ENCODE data around the gene PRDM16. TPM values are rescaled to one million over a fixed set of nuclear protein-coding genes. Genes with fewer than 3 reads are reported as not detected.
"Not testable (repeated sequence)": the region's sequence is repeated elsewhere in the genome, so short reads cannot be mapped to it uniquely, and the experiment has no call there.

PRDM16 gene
- total RNA-seq, 2 experiments from 2014 or later: not detected

DNA sequence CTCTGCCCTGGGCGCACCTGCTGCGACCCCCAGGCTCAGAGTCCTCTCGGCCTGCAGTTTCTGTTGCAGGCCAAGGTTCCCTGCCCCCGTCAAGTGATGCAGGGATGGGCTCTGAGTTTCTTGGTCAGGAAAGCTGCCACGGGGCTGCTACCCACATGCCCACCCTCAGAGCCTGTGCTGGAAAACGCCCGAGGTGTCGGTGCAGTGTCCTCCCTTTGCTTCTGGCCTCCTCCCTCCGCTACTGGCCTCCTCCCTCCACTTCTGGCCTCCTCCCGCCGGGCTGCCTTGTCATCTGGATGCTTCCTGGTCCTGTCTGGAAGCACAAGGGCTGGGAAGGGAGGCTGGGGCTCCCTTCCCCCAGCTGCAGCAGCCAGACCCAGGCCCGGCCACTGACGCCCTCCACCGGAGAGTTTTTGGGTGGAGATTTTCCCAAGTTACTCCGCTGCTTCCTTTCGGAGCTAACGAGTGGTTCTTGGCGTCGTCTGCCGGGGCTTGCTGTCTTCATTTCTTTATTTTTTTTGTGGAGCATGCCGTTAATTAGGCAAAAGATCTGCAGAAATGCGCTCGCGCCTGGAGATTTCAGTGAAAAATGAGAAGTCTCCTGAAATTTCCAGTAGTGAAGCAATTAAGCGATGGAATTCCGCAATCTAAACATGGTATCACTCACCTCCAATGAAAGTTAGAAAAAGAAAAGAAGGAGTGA lies 17.4 kb downstream of the PRDM16 start:
- no peak overlapping the region for H2AFZ ChIP-seq (ENCODE audit: low read length)
- TF ChIP-seq CTCF (conservative IDR thresholded peaks at IDR 0.05; ENCODE audit: low read length) (no peak), EZH2phosphoT487 (IDR thresholded peaks at IDR 0.05; ENCODE audit: borderline replicate concordance, low read depth, low read length) (no peak)
- H3K4me3 ChIP-seq (ENCODE audit: low read depth, low read length, poor library complexity, severe bottlenecking): no peak overlapping the region
- H3K27ac ChIP-seq (ENCODE audit: low read depth, low read length, poor library complexity, severe bottlenecking): no peak overlapping the region
- no peaks in the 10 kb centered on the region for H4K20me1 ChIP-seq (ENCODE audit: insufficient read depth, low read length)
- no peaks in the 10 kb centered on the region for H3K36me3 ChIP-seq (ENCODE audit: insufficient read depth, low read length)
- intact Hi-C loops (cut with micrococcal nuclease; ENCODE audit: unreplicated experiment): no loop called here
- no peak overlapping the region for H3K4me2 ChIP-seq (ENCODE audit: low read length)
- no peaks in the 10 kb centered on the region for H3K4me1 ChIP-seq (ENCODE audit: insufficient read depth, low read length, poor library complexity, severe bottlenecking)
- no TSS peak for BruUV-seq (replicated peaks)
- no peaks in the 10 kb centered on the region for H3K9me3 ChIP-seq (ENCODE audit: low read length)
- DNase-seq (ENCODE audit: low spot score): no peak
- H3K79me2 ChIP-seq (ENCODE audit: insufficient read depth, low read depth, low read length): no peaks in the 10 kb centered on the region
- no peaks in the 10 kb centered on the region for H3K9me2 ChIP-seq (ENCODE audit: insufficient read depth, low read length)
- ChIA-PET POLR2A (no interaction called here), CTCF (ENCODE audit: unreplicated experiment) (no interaction called here)

DNA sequence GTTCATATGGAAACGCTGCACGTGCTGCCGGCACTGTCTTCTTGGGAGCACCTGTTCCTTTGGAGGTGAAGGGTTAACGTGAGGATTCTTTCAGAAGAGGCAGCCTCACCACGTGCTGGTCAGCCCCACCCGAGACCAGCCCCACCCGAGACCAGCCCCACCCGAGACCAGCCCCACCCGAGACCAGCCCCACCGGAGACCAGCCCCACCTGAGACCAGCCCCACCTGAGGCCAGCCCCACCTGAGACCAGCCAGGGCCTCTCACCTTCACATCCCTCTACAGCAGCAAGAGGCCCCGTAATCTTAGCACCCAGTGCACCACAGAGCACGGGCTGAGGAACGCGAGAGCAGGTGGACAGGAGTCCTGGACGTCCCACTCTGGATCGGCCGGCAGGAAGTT lies 18.0 kb downstream of the PRDM16 start:
- Histone ChIP-seq H3K9me3 (ENCODE audit: low read length) (no peaks in the 10 kb centered on the region), H3K79me2 (ENCODE audit: insufficient read depth, low read depth, low read length) (no peaks in the 10 kb centered on the region), H3K4me1 (ENCODE audit: insufficient read depth, low read length, poor library complexity, severe bottlenecking) (no peaks in the 10 kb centered on the region), H3K27ac (ENCODE audit: low read depth, low read length, poor library complexity, severe bottlenecking) (no peak overlapping the region), H2AFZ (ENCODE audit: low read length) (no peak overlapping the region), H3K4me2 (ENCODE audit: low read length) (no peak overlapping the region), H4K20me1 (ENCODE audit: insufficient read depth, low read length) (no peaks in the 10 kb centered on the region), H3K4me3 (ENCODE audit: low read depth, low read length, poor library complexity, severe bottlenecking) (no peak overlapping the region), H3K9me2 (ENCODE audit: insufficient read depth, low read length) (no peaks in the 10 kb centered on the region), H3K36me3 (ENCODE audit: insufficient read depth, low read length) (no peaks in the 10 kb centered on the region)
- CTCF ChIA-PET (ENCODE audit: unreplicated experiment): no interaction called here
- TF ChIP-seq CTCF (conservative IDR thresholded peaks at IDR 0.05; ENCODE audit: low read length): no peak
- no peak for TF ChIP-seq EZH2phosphoT487 (IDR thresholded peaks at IDR 0.05; ENCODE audit: borderline replicate concordance, low read depth, low read length)
- no peak for DNase-seq (ENCODE audit: low spot score)
- POLR2A ChIA-PET: no interaction called here
- intact Hi-C loops (cut with micrococcal nuclease; ENCODE audit: unreplicated experiment): no loop called here
- BruUV-seq (replicated peaks): no TSS peak

DNA sequence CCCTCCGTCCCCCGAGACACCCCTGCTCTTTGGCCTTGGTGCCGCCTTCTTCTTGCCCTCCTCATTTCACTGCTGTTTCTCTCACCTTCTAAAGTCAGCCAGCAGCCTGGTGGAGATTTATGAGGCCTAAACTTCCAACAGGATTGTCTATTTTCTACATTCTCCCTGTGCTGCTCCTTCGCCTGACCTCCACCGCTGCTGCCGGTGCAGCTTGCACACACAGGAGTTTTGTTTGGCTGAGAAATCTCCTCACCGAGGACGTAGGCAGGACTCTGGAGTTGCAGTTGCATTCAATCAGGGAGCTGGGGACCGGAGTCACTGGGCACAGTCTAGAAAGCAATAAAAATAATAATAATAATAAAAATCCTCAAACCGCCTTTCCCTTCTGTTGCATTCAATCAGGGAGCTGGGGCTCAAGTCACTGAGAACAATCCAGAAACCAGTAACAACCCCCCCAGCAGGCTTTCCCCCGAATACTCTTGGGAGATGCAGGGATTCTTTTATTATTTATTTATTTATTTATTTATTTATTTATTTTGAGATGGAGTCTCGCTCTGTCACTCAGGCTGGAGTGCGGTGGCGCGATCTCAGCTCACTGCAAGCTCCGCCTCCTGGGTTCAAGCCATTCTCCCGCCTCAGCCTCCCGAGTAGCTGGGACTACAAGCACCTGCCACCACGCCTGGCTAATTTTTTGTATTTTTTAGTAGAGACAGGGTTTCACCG lies 19.1 kb downstream of the PRDM16 start:
- DNase-seq (ENCODE audit: low spot score); CTCF ChIA-PET (ENCODE audit: unreplicated experiment); H3K36me3 ChIP-seq (ENCODE audit: insufficient read depth, low read length); H2AFZ ChIP-seq (ENCODE audit: low read length); H3K4me2 ChIP-seq (ENCODE audit: low read length); POLR2A ChIA-PET; H3K79me2 ChIP-seq (ENCODE audit: insufficient read depth, low read depth, low read length); H3K4me1 ChIP-seq (ENCODE audit: insufficient read depth, low read length, poor library complexity, severe bottlenecking); H3K9me3 ChIP-seq (ENCODE audit: low read length); H3K9me2 ChIP-seq (ENCODE audit: insufficient read depth, low read length); H4K20me1 ChIP-seq (ENCODE audit: insufficient read depth, low read length); intact Hi-C loops (cut with micrococcal nuclease; ENCODE audit: unreplicated experiment); H3K4me3 ChIP-seq (ENCODE audit: low read depth, low read length, poor library complexity, severe bottlenecking); BruUV-seq (replicated peaks); H3K27ac ChIP-seq (ENCODE audit: low read depth, low read length, poor library complexity, severe bottlenecking): not testable (repeated sequence)
